HepG2 (cell line): ENCODE data around the gene FHL1. TPM values are rescaled to one million over a fixed set of nuclear protein-coding genes. Genes with fewer than 3 reads are reported as not detected.
"Not testable (repeated sequence)": the region's sequence is repeated elsewhere in the genome, so short reads cannot be mapped to it uniquely, and the experiment has no call there.

Source experiments
- ATAC-seq: fragments of 200-7000 bp; cut with Tn5 transposase; 3 replicates; pipeline ENCODE4 v1.9.1; 2020; ENCODE audit warnings: mild to moderate bottlenecking, moderate library complexity
- BruUV-seq: library from RNA; stranded (reverse); fragments of 400-500 nt; replicated peaks from 2 replicates; lab custom pipeline; 2021; lab: Mats Ljungman, UMichigan
- CTCF ChIA-PET: fragments of 300-600 bp; formaldehyde crosslinking; extraction: SDS; loops from one replicate; lab custom pipeline; 2021; ENCODE audit warnings: low total read pairs, inconsistent platforms, low intra/inter-chr PET ratio; lab: Yijun Ruan, JAX
- POLR2A ChIA-PET: fragments of 350-600 bp; sonication (Branson Sonifier 250); formaldehyde crosslinking; loops from one replicate; lab custom pipeline; 2020; ENCODE audit warnings: antibody characterized with exemption, inconsistent platforms; lab: Yijun Ruan, JAX
- DNase-seq: peaks from one replicate; pipeline ENCODE4 v3.0.0-alpha.2; 2015; ENCODE audit warnings: low spot score
- FAIRE-seq: peaks from 3 replicates; lab custom pipeline; 2011; peaks lifted over from hg19 to GRCh38; lab: Jason Lieb, UNC
- H2AFZ ChIP-seq: one replicate; pipeline ENCODE4 v1.6.1; 2011; ENCODE audit warnings: low read length, inconsistent platforms
- H3K27ac ChIP-seq: fragments of 300-600 bp; 3 replicates; pipeline ENCODE4 v1.8.0; 2011; ENCODE audit warnings: mixed run types, mild to moderate bottlenecking, mixed read lengths, low read length, inconsistent platforms; ENCODE audit not compliant: insufficient read depth; ENCODE audit errors: extremely low read length
- H3K27me3 ChIP-seq, 2 experiments: fragments of 200-600 bp in 1 of 2; 2 replicates in 1 of 2; 3 replicates in 1 of 2; pipeline versions ENCODE4 v1.6.0 to v1.8.0; 2011; ENCODE audit warnings: low read length in 2 of 2, mild to moderate bottlenecking in 2 of 2, moderate library complexity in 2 of 2, inconsistent platforms in 1 of 2; ENCODE audit not compliant: insufficient read depth in 2 of 2, control insufficient read depth in 1 of 2
- H3K36me3 ChIP-seq, 2 experiments: fragments of 200-600 bp in 1 of 2; replicated peaks in 1 of 2; 2 replicates in 1 of 2; 3 replicates in 1 of 2; pipeline versions ENCODE4 v1.5.1 to v1.8.0; 2011; ENCODE audit warnings: low read length in 2 of 2, inconsistent platforms in 1 of 2; ENCODE audit not compliant: insufficient read depth in 2 of 2, control insufficient read depth in 1 of 2
- H3K4me1 ChIP-seq: 2 replicates; pipeline ENCODE4 v1.5.1; 2012; ENCODE audit warnings: low read length, inconsistent platforms; ENCODE audit not compliant: insufficient read depth
- H3K4me2 ChIP-seq: 2 replicates; pipeline ENCODE4 v1.6.0; 2011; ENCODE audit warnings: low read depth, low read length, inconsistent platforms
- H3K4me3 ChIP-seq, 3 experiments: fragments of 200-600 bp in 1 of 3; sonication (generic), shearing (Covaris generic) in 1 of 3; replicated peaks in 1 of 3; 2 replicates each; pipeline ENCODE4 v1.5.1; 2011 to 2016; ENCODE audit warnings: low read length in 3 of 3, inconsistent platforms in 2 of 3, low read depth in 2 of 3, mild to moderate bottlenecking in 2 of 3, control low read depth in 1 of 3, mixed read lengths in 1 of 3; ENCODE audit not compliant: insufficient read depth in 1 of 3
- H3K79me2 ChIP-seq: one replicate; pipeline ENCODE4 v1.6.1; 2011; ENCODE audit warnings: low read length, inconsistent platforms; ENCODE audit not compliant: insufficient read depth
- H3K9ac ChIP-seq: 2 replicates; pipeline ENCODE4 v1.6.0; 2011; ENCODE audit warnings: mild to moderate bottlenecking, low read depth, low read length, inconsistent platforms; ENCODE audit not compliant: insufficient read depth
- H3K9me3 ChIP-seq: 2 replicates; pipeline ENCODE4 v1.5.1; 2012; ENCODE audit warnings: mild to moderate bottlenecking, low read length
- H4K20me1 ChIP-seq: 2 replicates; pipeline ENCODE4 v1.6.0; 2011; ENCODE audit warnings: inconsistent platforms, mild to moderate bottlenecking, low read length, moderate library complexity; ENCODE audit not compliant: insufficient read depth
- ETV5 ChIP-seq: IDR thresholded peaks from 2 replicates; pipeline ENCODE4 v1.6.1; 2018; ENCODE audit warnings: missing biosample characterization, missing genetic modification reagents, inconsistent platforms, borderline replicate concordance
- FIP1L1 ChIP-seq: fragments of 200-400 bp; formaldehyde crosslinking; IDR thresholded peaks from 2 replicates; pipeline ENCODE4 v1.6.1; 2018; ENCODE audit warnings: low read depth, mild to moderate bottlenecking, low read length, moderate library complexity, borderline replicate concordance; ENCODE audit not compliant: insufficient read depth
- REXO4 ChIP-seq: sonication (generic); formaldehyde crosslinking; IDR thresholded peaks from 2 replicates; pipeline ENCODE4 v1.8.0; 2022; ENCODE audit warnings: missing genetic modification reagents, mild to moderate bottlenecking, borderline replicate concordance
- ZIK1 ChIP-seq: sonication (generic); formaldehyde crosslinking; IDR thresholded peaks from 2 replicates; pipeline ENCODE4 v1.5.0; 2020; ENCODE audit warnings: mild to moderate bottlenecking, low read depth, missing genetic modification reagents, borderline replicate concordance
- ZNF773 ChIP-seq: sonication (generic); formaldehyde crosslinking; IDR thresholded peaks from 2 replicates; pipeline ENCODE4 v1.4.0; 2020; ENCODE audit warnings: missing genetic modification reagents, borderline replicate concordance
- WGBS: methylation state at CpG from one replicate; pipeline ENCODE4 v1.1.6; 2017; ENCODE audit warnings: low lambda C conversion rate; 5-methylcytosine and 5-hydroxymethylcytosine counted together
- in situ Hi-C: cut with HindIII; loops from 2 replicates; pipeline ENCODE4 v1.10.0; 2017; ENCODE audit warnings: low pct_unique_long_range_greater_than_20kb; ENCODE audit not compliant: extremely low pct_ligation_motif_present
- intact Hi-C: fragments of 100-400 bp; cut with micrococcal nuclease; formaldehyde crosslinking; loops from one replicate; pipeline ENCODE4 v1.10.0; 2022; ENCODE audit not compliant: unreplicated experiment
- polyA plus RNA-seq, 8 experiments: library from polyadenylated mRNA; depleted of rRNA in 3 of 8; stranded (reverse) in 7 of 8; unstranded in 1 of 8; fragments of >200 nt; fragmentation: Illumina TruSeq in 4 of 8; extraction: Trizol in 4 of 8; gene quantifications; 2 replicates each; pipeline versions ENCODE4 v1.2.1 to v1.2.3, GENCODE V29; 2011 to 2016; ENCODE audit warnings: low read depth in 4 of 8, missing spikeins in 1 of 8, mixed read lengths in 1 of 8; ENCODE audit not compliant: insufficient read depth in 1 of 8
- total RNA-seq, 5 experiments: library from RNA; depleted of rRNA; stranded (reverse); fragments of >200 nt; fragmentation: Illumina TruSeq; extraction: Trizol; gene quantifications; 2 replicates each; pipeline ENCODE4 v1.2.3, GENCODE V29; 2016; ENCODE audit warnings: low read depth in 1 of 5
- TF ChIP-seq, protein P1 (sequence below): sonication (generic); formaldehyde crosslinking; IDR thresholded peaks from 2 replicates; pipeline ENCODE4 v1.5.0; 2020; ENCODE audit warnings: mild to moderate bottlenecking, missing genetic modification reagents, borderline replicate concordance
- TF ChIP-seq, protein P2 (sequence below): sonication (generic); formaldehyde crosslinking; IDR thresholded peaks from 2 replicates; pipeline ENCODE4 v1.5.0; 2020; ENCODE audit warnings: missing genetic modification reagents

FHL1 gene
- total and polyA plus RNA-seq, 2 of the 13 experiments (the other 11 are each of a cell fraction or from before 2014, with no cell fraction given) = 0.33 TPM; not detected in 1

DNA sequence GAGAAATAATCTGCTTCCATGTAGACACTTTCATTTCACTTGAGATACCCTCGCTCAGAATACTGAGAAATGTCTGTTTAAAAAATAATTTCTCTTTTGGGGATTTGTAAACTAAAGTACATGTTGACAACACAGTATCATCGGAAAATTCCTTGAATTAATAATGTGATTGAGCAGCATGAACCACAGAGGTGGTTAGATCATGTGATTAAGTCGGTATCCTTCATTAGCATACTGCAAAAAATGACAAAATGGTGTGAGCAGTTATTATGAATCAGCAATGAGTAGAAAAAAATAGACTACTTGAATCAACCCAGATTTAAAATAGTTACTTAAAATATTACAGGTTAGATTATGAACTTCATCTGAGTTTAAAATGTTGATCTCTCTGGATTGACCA is 89.7 kb downstream of the FHL1 start (continued):
- no peak for TF ChIP-seq REXO4 (CRISPR knock-in tag)

DNA sequence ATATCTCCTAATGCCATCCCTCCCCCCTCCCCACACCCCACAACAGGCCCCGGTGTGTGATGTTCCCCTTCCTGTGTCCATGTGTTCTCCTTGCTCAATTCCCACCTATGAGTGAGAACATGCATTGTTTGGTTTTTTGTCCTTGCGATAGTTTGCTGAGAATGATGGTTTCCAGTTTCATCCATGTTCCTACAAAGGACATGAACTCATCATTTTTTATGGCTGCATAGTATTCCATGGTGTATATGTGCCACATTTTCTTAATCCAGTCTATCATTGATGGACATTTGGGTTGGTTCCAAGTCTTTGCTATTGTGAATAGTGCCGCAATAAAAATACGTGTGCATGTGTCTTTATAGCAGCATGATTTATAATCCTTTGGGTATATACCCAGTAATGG is 90.5 kb downstream of the FHL1 start:
- H3K4me1 ChIP-seq, H3K27ac ChIP-seq, ATAC-seq, H3K4me3 ChIP-seq, H3K9me3 ChIP-seq, H3K4me2 ChIP-seq, H3K79me2 ChIP-seq, BruUV-seq, DNase-seq, H3K9ac ChIP-seq, CTCF ChIA-PET, H3K36me3 ChIP-seq, H3K27me3 ChIP-seq, POLR2A ChIA-PET, in situ Hi-C loops, FAIRE-seq, H2AFZ ChIP-seq, intact Hi-C loops, H4K20me1 ChIP-seq: not testable (repeated sequence)
- WGBS = 5% methylated on average over 4 of the region's 4 CpGs

DNA sequence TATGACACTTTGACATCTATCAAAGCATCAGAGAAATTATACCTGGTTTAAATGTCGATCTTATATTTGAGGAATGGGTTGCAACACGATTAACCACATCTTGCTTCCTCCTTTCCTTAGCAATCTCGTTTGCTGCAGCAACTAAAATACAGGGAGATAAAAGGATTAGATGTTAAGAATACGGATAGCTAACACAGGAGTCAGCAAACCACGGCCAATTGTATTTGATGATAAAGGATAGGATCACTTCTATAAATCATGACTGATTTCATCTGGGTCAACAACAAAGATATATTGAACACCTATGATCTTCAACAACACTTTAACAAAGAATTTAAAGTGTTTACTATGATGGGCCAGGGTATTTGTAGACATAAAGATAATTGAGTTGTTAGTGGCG is 98.9 kb downstream of the FHL1 start:
- Histone ChIP-seq H3K27ac (no peak overlapping the region), H3K79me2 (no peaks in the 10 kb centered on the region), H3K4me1 (no peaks in the 10 kb centered on the region), H3K27me3 (no peaks in the 10 kb centered on the region), H4K20me1 (no peaks in the 10 kb centered on the region), H3K36me3 (no peaks in the 10 kb centered on the region), H3K4me3 (no peak overlapping the region), H2AFZ (no peak overlapping the region), H3K4me2 (no peak overlapping the region), H3K9ac (no peak overlapping the region), H3K9me3 (no peaks in the 10 kb centered on the region)
- ChIA-PET POLR2A (no interaction called here), CTCF (no interaction called here)
- in situ Hi-C loops (no loop called here), intact Hi-C loops (no loop called here)
- 1% methylated on average over 6 of the region's 6 CpGs for WGBS
- ATAC-seq (no peak), DNase-seq (no peak), FAIRE-seq (no peak)
- BruUV-seq = no TSS peak
- TF ChIP-seq ETV5 (no peak), ZNF773 (CRISPR knock-in tag) (no peak), FIP1L1 (no peak), ZIK1 (no peak)
- TF ChIP-seq, protein P1, sequence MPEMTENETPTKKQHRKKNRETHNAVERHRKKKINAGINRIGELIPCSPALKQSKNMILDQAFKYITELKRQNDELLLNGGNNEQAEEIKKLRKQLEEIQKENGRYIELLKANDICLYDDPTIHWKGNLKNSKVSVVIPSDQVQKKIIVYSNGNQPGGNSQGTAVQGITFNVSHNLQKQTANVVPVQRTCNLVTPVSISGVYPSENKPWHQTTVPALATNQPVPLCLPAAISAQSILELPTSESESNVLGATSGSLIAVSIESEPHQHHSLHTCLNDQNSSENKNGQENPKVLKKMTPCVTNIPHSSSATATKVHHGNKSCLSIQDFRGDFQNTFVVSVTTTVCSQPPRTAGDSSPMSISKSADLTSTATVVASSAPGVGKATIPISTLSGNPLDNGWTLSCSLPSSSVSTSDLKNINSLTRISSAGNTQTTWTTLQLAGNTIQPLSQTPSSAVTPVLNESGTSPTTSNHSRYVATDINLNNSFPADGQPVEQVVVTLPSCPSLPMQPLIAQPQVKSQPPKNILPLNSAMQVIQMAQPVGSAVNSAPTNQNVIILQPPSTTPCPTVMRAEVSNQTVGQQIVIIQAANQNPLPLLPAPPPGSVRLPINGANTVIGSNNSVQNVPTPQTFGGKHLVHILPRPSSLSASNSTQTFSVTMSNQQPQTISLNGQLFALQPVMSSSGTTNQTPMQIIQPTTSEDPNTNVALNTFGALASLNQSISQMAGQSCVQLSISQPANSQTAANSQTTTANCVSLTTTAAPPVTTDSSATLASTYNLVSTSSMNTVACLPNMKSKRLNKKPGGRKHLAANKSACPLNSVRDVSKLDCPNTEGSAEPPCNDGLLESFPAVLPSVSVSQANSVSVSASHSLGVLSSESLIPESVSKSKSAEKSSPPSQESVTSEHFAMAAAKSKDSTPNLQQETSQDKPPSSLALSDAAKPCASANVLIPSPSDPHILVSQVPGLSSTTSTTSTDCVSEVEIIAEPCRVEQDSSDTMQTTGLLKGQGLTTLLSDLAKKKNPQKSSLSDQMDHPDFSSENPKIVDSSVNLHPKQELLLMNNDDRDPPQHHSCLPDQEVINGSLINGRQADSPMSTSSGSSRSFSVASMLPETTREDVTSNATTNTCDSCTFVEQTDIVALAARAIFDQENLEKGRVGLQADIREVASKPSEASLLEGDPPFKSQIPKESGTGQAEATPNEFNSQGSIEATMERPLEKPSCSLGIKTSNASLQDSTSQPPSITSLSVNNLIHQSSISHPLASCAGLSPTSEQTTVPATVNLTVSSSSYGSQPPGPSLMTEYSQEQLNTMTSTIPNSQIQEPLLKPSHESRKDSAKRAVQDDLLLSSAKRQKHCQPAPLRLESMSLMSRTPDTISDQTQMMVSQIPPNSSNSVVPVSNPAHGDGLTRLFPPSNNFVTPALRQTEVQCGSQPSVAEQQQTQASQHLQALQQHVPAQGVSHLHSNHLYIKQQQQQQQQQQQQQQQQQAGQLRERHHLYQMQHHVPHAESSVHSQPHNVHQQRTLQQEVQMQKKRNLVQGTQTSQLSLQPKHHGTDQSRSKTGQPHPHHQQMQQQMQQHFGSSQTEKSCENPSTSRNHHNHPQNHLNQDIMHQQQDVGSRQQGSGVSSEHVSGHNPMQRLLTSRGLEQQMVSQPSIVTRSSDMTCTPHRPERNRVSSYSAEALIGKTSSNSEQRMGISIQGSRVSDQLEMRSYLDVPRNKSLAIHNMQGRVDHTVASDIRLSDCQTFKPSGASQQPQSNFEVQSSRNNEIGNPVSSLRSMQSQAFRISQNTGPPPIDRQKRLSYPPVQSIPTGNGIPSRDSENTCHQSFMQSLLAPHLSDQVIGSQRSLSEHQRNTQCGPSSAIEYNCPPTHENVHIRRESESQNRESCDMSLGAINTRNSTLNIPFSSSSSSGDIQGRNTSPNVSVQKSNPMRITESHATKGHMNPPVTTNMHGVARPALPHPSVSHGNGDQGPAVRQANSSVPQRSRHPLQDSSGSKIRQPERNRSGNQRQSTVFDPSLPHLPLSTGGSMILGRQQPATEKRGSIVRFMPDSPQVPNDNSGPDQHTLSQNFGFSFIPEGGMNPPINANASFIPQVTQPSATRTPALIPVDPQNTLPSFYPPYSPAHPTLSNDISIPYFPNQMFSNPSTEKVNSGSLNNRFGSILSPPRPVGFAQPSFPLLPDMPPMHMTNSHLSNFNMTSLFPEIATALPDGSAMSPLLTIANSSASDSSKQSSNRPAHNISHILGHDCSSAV (CRISPR knock-in tag) = no peak
- TF ChIP-seq, protein P2, sequence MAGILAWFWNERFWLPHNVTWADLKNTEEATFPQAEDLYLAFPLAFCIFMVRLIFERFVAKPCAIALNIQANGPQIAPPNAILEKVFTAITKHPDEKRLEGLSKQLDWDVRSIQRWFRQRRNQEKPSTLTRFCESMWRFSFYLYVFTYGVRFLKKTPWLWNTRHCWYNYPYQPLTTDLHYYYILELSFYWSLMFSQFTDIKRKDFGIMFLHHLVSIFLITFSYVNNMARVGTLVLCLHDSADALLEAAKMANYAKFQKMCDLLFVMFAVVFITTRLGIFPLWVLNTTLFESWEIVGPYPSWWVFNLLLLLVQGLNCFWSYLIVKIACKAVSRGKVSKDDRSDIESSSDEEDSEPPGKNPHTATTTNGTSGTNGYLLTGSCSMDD (CRISPR knock-in tag) = no peak
